Stimulated activated CD4-positive, alpha-beta T cell treated with anti-CD3 and anti-CD28 coated beads, TNF-alpha, amount 100 ng/mL, for 1 hour (primary cell): Measurements from ENCODE around the gene GRK3.
"Not testable (repeated sequence)": the region's sequence is repeated elsewhere in the genome, so short reads cannot be mapped to it uniquely, and the experiment has no call there.

Experiments used
- DNase-seq, 3 donors: peaks; one replicate each; pipeline ENCODE4 v3.0.0-alpha.2; 2020; ENCODE audit warnings: low read depth in 3 of 3, low spot score in 1 of 3

The GRK3 gene

DNA sequence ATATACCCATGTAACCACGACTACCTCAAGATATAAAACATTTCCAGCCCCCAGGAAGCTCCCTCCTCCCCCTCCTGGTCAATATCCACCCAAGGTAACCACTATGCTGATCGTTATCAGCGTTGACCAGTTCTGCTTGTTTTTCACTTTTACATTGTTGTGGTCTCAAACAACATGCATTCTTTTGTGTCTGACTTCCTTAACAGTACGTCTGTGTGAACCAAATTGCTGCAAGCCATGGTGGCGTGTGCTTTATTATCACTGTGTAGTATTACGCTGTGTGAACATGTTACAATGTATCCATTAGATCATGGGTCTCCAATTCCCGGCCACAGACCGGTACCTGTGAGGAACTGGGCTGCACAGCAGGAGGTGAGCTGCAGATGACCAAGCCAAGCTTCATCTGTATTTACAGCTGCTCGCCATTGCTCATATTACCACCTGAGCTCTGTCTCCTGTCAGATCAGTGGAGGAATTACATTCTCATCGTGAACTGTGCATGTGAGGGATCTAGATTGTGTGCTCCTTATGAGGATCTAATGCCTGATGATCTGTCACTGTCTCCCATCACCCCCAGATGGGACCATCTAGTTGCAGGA lies 15.5 kb upstream of the GRK3 start:
- DNase-seq, result no peak

DNA sequence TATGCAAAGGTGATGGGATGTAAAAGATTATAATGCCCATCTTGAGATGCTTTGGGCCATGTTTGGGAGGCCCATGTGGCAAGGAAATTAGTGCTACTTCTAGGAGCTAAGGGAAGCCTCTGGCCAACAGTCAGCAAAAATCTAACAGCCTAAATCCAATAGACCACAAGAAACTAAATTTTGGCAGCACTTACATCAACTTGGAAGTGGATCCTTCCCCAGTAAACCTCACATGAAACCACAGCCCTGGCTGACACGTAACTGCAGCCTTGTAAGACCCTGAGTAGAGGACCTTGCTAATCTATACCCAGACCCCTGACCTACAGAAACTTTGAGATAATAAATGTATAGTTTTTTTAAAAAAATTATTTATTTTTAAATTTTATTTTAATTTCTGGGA lies 13.1 kb upstream of the GRK3 start:
- DNase-seq, result no peak

GRCh38 chr22:25552405-25552804 lies 12.1 kb upstream of the GRK3 start:
- not testable (repeated sequence) for DNase-seq

GRCh38 chr22:25553131-25553530 lies 11.3 kb upstream of the GRK3 start:
- no peak for DNase-seq

DNA sequence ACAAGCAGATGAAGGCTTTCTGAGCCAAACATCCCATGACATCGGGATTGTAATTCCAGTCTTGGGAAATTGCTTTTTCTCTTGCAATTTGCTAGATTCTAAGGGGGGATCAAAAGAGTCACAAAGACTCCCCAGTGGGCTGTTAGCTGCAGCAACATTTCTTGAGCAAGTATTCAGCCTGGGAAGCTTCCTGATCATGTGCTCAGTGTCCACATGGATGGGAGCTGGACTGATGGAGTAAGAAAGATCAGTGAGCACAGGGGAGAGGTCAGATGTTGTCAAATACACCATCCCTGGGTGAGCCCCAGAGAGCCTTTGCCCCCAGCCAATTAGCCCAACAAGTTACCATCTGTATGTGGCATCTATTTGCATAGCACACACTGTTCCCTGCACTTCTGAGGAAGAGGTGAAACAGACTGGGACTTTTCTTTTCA lies 10.2 kb upstream of the GRK3 start:
- no peak for DNase-seq

DNA sequence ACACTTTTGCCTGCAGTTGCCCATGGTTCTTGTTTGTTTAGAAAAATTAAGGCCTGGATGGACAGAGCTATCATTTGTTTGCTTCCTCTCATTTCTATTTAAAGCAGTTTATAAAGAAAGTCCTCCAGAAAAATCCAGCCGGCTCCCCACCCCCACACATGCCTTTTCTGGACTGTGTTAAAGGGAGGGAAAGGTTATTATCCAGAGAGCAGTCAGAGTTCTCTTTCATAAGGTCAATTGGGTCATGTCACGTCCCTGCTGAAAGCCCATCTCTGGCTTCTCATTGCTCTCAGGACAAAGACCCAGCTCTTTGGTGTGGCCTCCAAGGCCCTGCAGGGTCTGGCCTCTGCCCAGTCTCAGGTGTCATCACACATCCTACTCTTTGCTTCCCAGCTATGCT lies 9.8 kb upstream of the GRK3 start:
- no peak for DNase-seq

GRCh38 chr22:25555586-25555985 lies 8.9 kb upstream of the GRK3 start:
- no peak for DNase-seq

GRCh38 chr22:25557218-25557617 lies 7.3 kb upstream of the GRK3 start:
- DNase-seq, result no peak

DNA sequence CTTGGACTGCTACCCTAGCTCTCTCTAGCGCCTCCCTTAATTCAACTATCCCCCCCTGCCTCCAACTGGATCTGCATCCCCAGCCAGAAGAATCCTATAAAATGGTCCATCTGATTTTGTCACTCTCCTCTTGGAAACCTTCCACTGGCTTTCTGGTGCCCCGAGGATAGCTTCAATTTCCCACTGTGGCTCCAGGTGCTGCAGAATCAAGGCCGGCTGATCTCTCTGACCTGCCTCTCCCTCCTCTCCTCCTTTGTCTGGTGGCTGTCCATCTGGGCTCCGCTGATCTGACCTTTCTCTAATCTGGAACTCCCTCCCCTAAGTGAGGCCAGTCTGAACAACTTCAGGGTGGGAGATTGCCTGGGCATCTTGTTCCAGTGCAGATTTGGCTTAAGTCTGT lies 6.1 kb upstream of the GRK3 start:
- DNase-seq, result no peak

DNA sequence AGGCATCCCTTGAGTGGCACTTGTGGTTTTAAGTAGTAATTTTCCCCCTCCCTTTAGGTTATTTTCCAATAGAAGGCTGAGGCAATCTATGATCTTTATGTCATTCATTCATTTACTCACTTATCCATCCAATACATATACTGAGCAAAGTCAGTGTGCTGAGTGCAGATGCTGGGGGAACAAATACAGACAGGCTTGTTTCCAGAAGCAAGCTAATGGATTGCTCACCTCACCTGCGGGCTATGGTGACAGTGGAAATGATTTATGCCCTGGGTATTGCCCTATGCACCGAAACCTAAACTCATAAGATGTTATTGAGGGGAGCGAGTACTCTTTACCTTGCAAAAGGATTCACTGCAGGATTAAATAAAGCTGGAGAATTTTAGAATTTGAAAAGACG lies 4.6 kb upstream of the GRK3 start:
- not testable (repeated sequence) for DNase-seq

DNA sequence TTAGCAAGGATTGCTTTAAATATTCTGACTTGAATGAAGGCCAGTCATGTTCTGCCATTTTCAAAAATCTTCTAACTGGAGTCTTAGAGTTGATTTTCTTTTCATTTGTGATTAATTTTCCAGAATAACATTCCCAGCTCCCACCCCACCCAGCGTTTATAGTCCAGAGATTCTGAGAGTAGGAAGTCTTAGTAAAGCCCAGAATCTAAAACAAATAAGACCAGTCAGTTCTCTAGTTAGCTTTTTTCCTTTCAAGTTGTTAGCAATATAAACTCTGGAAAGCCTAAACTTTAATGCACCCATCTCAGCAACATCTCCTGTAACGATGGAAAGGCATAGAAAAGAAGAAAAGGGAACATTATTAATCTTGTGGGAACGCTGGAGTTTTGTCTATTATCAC lies 3.3 kb upstream of the GRK3 start:
- DNase-seq, result not testable (repeated sequence)

GRCh38 chr22:25561927-25562326 lies 2.5 kb upstream of the GRK3 start:
- DNase-seq, result not testable (repeated sequence)

GRCh38 chr22:25562966-25563760 lies 1.3 kb upstream of the GRK3 start:
- DNase-seq, result not testable (repeated sequence)

- no peak for DNase-seq
Measured at GRCh38 chr22:25563761-25564319, 635 bp upstream of the GRK3 start.

GRCh38 chr22:25564979-25565677 lies 653 bp downstream of the GRK3 start:
- no peak for DNase-seq

GRCh38 chr22:25566186-25566897 lies 1.9 kb downstream of the GRK3 start:
- no peak for DNase-seq

DNA sequence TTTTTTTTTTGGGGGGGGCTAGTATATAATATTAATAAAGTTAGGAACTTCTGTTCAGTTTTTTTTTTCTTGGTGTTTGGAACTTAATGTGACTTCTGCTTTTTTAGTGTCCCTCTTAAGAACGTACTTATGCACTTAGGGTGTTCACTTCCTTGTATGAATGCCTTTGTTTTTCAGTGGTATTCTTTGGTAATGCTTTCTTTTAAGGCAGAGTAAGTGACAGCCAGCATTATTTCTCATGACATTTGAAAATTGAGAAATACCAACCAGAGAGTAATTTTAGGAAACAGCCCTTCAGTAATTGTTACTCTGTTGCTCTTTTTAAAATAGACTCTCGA lies 2.4 kb downstream of the GRK3 start:
- no peak for DNase-seq

DNA sequence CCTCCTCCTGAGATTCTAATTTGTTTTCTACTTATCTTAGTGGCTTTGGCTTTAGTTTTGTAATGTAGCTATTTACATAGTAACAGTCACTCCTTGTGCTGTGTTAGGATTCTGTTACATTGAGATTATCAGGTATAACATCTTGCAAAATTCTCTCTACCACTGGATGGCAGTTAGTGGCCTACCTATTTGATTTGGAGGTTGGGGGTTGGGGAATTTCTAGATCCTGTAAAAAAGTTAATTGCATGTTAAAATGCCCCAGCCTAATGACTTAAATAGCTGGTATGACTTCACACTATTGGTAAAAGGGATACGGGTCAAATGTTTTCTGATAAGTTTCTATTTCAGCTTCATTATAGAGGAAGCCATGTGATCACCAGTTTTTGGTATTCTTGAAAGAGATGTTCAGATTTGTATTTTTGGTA lies 2.8 kb downstream of the GRK3 start:
- DNase-seq, result no peak

DNA sequence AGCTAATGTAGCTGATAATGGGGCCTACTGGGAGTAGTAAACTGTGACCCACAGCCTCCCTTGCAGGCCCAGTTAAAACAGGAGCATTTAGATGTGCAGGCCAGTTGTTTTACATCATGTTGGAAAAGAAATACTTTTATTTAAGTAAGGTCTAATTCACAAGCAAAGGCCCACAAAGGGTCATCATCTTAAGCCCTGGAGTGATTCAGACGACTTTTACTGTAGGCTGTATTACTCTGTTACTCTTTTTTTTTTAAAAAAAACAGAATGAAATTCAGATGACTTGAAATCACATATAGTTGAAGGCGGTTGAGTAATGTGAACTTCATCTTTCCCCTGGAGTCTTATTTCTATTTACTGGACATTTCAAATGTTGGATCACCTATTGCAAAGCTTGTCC lies 3.6 kb downstream of the GRK3 start:
- DNase-seq, result not testable (repeated sequence)

DNA sequence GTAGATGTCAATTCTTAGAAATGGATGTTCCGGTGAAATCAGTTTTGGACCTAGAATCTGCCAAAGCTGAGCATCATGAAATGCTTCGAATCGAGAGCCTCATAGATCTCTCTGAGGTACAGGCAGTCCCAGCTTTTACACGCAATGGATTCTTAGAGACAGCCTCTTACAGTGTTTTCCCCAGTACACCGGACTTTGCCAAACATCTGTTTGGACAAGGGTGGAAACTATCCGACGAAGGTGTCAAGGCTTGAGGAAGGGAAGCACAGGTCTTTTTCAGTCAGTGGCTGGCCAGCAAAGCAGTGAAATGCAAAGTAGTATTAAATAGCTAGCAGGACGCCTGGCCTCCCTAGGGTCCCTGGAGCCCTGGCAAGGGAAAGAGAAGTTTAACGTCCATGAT lies 4.9 kb downstream of the GRK3 start:
- no peak for DNase-seq

DNA sequence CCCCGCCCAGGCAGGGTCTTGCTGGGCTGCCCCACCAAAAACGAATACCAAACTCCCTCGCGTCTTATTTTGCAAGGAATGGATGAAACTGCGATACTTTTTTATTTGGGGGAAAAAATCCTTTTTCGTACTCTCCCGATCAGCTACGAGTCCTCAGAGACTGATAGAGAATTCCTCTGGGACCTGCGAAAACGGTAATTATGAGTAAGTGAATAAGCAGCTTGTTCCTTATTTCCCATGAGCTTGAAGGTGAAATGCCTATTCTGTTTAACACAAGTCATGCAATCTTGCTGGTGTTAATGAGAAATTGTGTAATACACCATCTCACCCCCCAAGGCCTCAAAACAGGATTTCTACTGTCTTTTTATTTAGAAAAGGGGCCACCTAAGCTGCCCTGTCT lies 5.5 kb downstream of the GRK3 start:
- DNase-seq, result no peak
